ENCODE measurements around the gene CCDC88A.
"Not testable (repeated sequence)": the region's sequence is repeated elsewhere in the genome, so short reads cannot be mapped to it uniquely, and the experiment has no call there.

CCDC88A gene

DNA sequence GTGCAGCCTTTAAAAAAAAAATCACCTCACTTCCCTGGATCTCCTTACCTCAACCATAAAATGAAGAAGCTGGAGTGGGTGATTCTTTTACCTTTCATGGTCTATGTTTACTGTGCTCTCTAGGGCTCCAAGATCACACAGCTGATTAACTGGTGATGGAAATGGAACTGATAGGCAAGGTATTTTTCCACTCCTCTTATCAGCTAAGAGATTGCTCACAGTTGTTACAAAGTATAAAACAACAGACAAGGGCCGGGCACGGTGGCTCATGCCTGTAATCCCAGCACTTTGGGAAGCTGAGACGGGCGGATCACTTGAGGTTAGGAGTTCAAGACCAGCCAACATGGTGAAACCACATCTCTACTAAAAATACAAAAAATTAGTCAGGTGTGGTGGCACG, 172.6 kb downstream of the CCDC88A start:
- FAIRE-seq = no peak

DNA sequence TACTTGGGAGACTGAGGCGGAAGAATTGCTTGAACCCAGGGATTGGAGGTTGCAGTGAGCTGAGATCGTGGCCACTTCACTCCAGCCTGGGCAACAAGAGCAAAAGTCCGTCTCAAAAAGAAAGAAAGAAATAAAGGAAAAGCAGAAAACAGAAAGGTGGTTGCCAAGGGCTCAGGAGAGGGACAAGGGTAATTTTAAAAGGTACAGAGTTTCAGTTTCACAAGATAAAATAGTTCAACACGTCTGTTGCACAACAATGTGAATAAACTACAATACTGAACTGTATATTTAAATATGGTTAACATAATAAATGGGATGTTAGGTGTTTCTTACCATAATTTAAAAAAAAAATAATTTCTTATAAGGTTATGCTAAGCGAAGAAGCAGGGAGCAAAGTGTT, 174.2 kb downstream of the CCDC88A start:
- no peak for DNase-seq (ENCODE audit: insufficient read length, low spot score)
- FAIRE-seq = no peak

More for the DNA sequence above, 172.6 kb downstream of the CCDC88A start:
- no peak for DNase-seq (ENCODE audit: insufficient read length, low spot score)

DNA sequence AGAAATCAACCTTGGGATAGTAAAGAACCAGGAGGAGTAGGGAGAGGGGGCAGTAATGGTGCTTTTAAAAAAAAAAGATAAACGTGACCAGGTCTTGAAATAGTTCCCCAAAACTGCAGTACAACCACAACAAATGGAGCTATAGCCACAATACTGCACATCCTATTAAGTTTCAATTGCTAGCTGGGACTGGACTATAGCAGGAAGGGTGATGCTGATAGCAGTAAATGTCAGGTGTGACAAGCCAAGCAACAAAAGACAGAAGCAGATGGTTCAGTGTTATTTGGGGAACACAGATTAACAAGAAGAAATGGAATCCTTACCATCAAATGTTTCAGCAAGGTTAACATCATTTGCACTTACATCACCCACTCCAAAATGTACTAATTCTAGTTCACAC, 177.0 kb downstream of the CCDC88A start:
- DNase-seq (ENCODE audit: insufficient read length, low spot score) = no peak
- no peak for FAIRE-seq

DNA sequence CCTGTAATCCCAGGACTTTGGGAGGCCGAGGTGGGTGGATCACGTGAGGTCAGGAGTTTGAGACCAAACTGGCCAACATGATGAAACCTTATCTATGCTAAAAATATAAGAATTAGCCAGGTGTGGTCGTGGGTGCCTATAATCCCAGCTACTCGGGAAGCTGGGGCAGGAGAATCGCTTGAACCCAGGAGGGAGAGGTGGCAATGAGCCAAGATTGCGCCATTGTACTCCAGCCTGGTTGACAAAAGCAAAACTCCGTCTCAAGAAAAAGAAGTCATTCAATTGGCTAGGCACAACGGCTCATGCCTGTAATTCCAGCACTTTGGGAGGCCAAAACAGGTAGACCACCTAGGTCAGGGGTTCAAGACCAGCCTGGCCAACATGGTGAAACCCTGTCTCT, 178.1 kb downstream of the CCDC88A start:
- DNase-seq (ENCODE audit: insufficient read length, low spot score); FAIRE-seq: not testable (repeated sequence)

DNA sequence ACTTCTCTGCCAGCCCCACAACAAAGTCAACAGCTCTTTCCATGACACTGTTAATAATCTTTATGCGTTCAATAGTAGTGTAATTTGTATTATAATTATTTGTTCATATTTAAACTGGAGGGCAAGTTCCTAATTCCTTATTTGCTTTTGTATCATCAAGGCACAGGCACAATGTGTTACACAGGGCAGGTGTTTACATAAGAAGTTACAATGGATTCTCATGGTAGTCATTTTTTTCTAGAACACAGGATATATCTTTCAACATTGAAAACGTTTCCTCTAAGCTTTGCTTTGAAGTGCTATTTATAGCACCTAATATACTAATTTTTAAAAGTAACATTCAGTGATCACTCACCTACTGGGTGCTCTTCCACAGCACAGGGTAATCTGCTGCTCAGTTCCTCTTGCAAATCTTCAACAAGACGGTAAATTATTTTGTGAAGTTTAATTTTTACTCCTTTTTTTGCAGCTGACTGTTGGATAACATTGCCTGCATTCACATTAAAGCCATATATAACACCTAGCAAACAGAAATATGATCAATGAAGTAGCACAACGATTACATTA, 179.9 kb downstream of the CCDC88A start:
- FAIRE-seq (no peak), DNase-seq (ENCODE audit: insufficient read length, low spot score) (no peak)
